Stimulated activated CD8-positive, alpha-beta memory T cell treated with anti-CD3 and anti-CD28 coated beads, Interleukin-2, amount 100 ng/mL, for 1 hour (primary cell): ENCODE data around the gene MSX2.
"Not testable (repeated sequence)": the region's sequence is repeated elsewhere in the genome, so short reads cannot be mapped to it uniquely, and the experiment has no call there.

Experiments
- DNase-seq, 2 donors: peaks; one replicate each; pipeline ENCODE4 v3.0.0-alpha.2; 2020; ENCODE audit warnings: low read depth in 2 of 2

Gene MSX2

DNA sequence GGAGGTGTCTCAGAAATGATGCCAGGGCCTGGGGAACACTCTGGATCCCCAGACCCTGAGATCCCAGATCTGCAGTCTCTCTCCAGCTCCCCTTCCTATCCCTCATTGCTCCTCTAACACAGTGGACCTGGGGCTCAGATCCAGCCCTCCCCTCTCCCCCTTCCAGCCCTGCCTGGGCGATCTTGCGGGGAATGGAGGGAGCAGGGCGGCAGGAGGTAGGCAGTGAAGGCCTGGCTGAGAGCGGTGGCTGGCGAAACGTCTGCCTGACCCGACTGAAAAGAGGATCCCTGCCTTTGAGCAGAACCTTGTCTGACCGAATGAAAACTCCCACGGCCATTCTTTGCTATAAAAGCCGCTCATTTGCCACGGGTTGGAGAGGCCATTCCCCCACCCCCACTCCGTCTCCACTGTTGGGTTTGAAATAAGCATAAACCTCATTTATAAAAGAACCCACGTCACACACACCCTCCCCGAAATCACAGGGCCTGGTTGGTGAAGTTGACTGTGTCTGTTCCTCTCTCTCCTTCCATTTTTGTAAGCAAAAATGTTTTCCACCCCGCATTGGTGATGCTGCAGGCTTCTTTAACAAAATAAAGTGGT is 8.8 kb downstream of the MSX2 start:
- DNase-seq = no peak

- no peak for DNase-seq
Measured at GRCh38 chr5:174733836-174734235, 9.5 kb downstream of the MSX2 start.

- DNase-seq = no peak
Measured at GRCh38 chr5:174734571-174735497, 10.5 kb downstream of the MSX2 start.

- no peak for DNase-seq
Measured at GRCh38 chr5:174735498-174736330, 11.3 kb downstream of the MSX2 start.

GRCh38 chr5:174736331-174736721 is 11.9 kb downstream of the MSX2 start:
- no peak for DNase-seq

DNA sequence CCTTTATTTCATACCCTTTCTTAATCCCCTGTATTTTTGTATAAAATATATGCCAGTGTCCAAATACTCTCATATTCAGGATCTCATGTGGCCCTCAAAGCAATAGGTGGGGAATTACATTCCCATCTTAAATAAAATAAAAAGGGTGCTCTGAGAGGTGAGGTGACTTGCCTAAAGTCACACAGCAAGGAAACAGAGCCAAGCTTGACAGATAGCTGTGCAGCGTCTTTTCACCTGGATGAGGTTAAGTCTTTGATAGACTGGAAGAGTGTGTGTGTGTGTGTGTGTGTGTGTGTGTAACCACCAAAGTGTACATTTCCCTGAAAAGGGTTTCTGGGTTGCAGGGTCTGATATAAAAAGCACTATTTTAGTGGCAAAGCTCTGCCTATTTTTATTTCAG is 12.4 kb downstream of the MSX2 start:
- no peak for DNase-seq

DNA sequence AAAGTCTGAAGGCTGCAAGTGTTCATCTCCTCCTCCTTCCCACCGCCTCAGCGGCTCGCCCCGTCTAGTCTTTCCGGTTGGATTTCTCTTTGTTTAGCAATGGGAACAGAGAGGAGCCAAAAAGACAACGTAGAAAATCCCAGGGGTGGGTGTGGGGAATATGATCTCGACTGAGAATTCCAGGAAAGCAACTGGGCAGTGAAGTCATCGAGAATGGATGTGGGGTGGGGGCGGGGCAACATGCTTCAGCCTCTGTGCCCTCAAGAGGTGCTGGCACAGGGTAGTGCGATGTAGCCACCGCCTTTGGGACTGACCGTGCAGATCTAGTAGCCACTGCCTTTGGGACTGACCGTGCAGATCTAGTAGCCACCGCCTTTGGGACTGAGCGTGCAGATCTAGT is 12.9 kb downstream of the MSX2 start:
- DNase-seq = no peak

DNA sequence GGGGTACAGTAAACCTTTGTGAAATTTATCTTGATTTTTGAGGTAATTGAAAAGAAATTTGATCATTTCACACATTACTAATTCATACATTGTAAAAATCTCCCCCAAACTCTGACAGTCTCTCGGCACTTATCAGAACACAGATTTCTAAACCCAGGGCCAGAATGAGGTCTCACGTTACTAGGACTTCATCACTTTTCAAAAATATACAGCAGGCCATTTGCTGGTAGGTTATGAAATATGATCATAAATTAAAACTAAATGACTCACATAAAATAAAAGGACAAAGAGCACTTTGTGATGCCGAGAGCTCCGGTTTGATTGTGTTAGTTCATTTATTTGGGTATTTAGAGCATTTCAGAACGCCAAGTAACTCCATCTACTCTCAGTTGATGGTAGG is 17.0 kb downstream of the MSX2 start:
- no peak for DNase-seq

- no peak for DNase-seq
Measured at GRCh38 chr5:174744896-174745295, 20.5 kb downstream of the MSX2 start.

DNA sequence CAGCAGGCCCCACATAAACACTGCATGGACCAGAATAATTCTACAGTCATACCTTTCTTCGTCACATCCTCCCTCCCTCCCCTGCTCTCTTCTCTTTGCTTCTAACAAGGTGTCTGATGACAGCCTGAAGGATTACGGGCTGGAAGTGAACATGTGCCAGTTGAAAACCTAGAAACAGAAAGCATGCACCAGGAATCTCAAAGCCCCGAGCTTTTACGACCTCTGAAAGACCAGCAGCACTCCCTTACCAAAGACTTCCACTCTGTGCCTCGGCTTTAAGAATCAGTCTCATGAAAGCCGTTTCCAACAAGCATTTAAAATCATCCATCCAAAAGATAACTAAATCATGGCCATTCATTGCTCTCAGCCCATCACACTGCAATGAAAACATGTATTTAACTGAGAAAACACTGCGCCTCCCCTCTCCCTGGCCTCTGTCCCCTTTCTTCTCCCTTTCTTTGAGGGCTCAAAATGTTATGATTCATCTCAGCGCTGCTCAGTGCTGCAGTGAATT is 21.3 kb downstream of the MSX2 start:
- no peak for DNase-seq

GRCh38 chr5:174750711-174751110 is 26.3 kb downstream of the MSX2 start:
- no peak for DNase-seq

GRCh38 chr5:174751154-174752000 is 27.0 kb downstream of the MSX2 start:
- no peak for DNase-seq

DNA sequence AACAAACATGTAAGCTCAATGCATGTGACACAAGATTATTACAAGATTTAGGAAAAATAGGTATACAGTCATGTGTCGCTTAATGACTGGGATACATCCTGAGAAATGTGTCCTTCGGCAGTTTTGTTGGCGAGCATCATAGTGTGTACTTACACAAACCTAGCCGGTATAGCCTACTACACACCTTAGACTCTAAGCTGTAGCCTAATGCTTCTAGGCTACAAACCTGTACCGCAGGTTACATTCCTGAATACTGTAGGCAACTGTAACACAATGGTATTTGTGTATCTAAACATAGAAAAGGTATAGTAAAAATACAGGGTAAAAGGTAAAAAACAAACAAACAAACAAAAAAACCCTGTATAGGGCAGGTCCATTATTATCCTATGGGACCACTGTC is 27.7 kb downstream of the MSX2 start:
- no peak for DNase-seq

- DNase-seq = no peak
Measured at GRCh38 chr5:174755106-174755505, 30.7 kb downstream of the MSX2 start.

GRCh38 chr5:174759091-174759490 is 34.7 kb downstream of the MSX2 start:
- DNase-seq = no peak

- DNase-seq = no peak
Measured at GRCh38 chr5:174760721-174761120, 36.3 kb downstream of the MSX2 start.

DNA sequence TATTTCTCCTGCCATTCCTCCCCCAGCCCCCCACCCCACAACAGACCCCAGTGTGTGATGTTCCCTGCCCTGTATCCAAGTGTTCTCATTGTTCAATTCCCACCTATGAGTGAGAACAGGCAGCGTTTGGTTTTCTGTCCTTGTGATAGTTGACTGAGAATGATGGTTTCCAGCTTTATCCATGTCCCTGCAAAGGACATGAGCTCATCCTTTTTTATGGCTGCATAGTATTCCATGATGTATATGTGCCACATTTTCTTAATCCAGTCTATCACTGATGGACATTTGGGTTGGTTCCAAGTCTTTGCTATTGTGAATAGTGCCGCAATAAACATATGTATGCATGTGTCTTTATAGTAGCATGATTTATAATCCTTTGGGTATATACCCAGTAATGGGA is 37.0 kb downstream of the MSX2 start:
- not testable (repeated sequence) for DNase-seq

DNA sequence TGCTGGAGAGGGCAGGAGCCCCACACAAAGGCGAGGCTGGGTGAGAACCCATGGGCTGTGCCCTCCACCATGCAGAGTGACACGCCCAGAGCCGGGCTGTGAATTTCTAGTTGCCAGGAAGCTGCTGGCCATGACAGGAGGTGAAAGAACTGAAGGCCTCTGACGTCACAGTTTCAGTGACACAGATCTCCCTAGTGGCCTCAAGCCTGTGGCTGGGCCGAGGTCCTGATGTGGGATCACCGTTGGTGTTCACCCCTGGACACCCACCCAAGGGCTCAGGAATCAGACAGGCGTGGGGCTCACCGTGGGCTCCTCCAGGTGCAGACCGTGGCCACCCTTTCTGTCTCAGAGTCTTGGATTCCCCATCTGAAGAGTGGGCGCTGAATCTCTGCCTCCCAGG is 39.9 kb downstream of the MSX2 start:
- DNase-seq = no peak

- no peak for DNase-seq
Measured at GRCh38 chr5:174765540-174765939, 41.2 kb downstream of the MSX2 start.

- no peak for DNase-seq
Measured at GRCh38 chr5:174767670-174768069, 43.3 kb downstream of the MSX2 start.

DNA sequence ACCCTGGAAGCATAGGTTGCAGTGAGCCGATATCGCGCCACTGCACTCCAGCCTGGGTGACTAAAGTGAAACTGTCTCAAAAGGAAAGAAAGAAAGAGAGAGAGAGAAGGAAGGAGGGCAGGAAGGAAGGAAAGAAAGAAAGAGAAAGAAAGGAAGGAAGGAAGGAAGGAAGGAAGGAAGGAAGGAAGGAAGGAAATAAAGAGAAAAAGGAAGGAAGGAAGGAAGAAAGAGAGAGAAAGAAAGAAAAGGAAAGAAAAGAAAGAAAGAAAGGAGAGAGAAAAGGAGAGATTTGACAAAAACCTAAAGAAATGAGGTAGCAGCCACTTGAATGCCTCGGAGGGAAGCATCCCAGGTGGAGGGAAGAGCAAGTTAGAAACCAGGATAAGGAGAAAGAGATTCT is 44.6 kb downstream of the MSX2 start:
- no peak for DNase-seq
